IMR-90 (cell line): ENCODE measurements around the gene CBFA2T3. TPM values are rescaled to one million over a fixed set of nuclear protein-coding genes. Genes with fewer than 3 reads are reported as not detected.

ENCODE experiments used
- ATAC-seq: fragments of 200-7000 bp; cut with Tn5 transposase; 2 replicates; pipeline ENCODE4 v1.9.1; 2020; ENCODE audit warnings: low read depth, mild to moderate bottlenecking, moderate library complexity
- BruUV-seq: library from RNA; stranded (reverse); fragments of 400-500 nt; replicated peaks from 2 replicates; lab custom pipeline; 2021; lab: Mats Ljungman, UMichigan
- CTCF ChIA-PET: fragments of 300-600 bp; formaldehyde crosslinking; extraction: SDS; loops from one replicate; lab custom pipeline; 2021; ENCODE audit warnings: antibody characterized with exemption; lab: Yijun Ruan, JAX
- POLR2A ChIA-PET: fragments of 300-600 bp; sonication (Branson Sonifier 250); formaldehyde crosslinking; loops from one replicate; lab custom pipeline; 2022; ENCODE audit warnings: antibody characterized with exemption; ENCODE audit not compliant: unreplicated experiment; lab: Charles Lee
- DNase-seq: peaks from one replicate; pipeline ENCODE4 v3.0.0; 2013
- H2AFZ ChIP-seq: replicated peaks from 2 replicates; pipeline ENCODE3; 2013; ENCODE audit warnings: low read length, mild to moderate bottlenecking; ENCODE audit not compliant: poor library complexity
- H2AK5ac ChIP-seq: 2 replicates; pipeline ENCODE4 v1.6.1; 2013; ENCODE audit warnings: low read depth, low read length, inconsistent platforms
- H2AK9ac ChIP-seq: replicated peaks from 2 replicates; pipeline ENCODE3; 2013; ENCODE audit warnings: mild to moderate bottlenecking, low read depth, low read length, moderate library complexity; ENCODE audit not compliant: poor library complexity
- H2BK120ac ChIP-seq: 2 replicates; pipeline ENCODE4 v1.6.1; 2013; ENCODE audit warnings: low read depth, low read length, inconsistent platforms
- H2BK15ac ChIP-seq: 3 replicates; pipeline ENCODE4 v1.6.1; 2013; ENCODE audit warnings: low read depth, low read length, inconsistent platforms
- H2BK20ac ChIP-seq: 2 replicates; pipeline ENCODE4 v1.6.1; 2013; ENCODE audit warnings: low read depth, mild to moderate bottlenecking, inconsistent platforms, low read length, moderate library complexity
- H2BK5ac ChIP-seq: 2 replicates; pipeline ENCODE4 v1.6.1; 2013; ENCODE audit warnings: mild to moderate bottlenecking, low read depth, low read length, inconsistent platforms; ENCODE audit not compliant: poor library complexity, severe bottlenecking
- H3K14ac ChIP-seq: replicated peaks from 2 replicates; pipeline ENCODE4 v1.6.1; 2013; ENCODE audit warnings: low read depth, low read length, inconsistent platforms
- H3K18ac ChIP-seq: 2 replicates; pipeline ENCODE4 v1.6.1; 2013; ENCODE audit warnings: low read depth, low read length, control low read depth
- H3K23ac ChIP-seq: 2 replicates; pipeline ENCODE4 v1.6.1; 2013; ENCODE audit warnings: low read depth, low read length, inconsistent platforms
- H3K27ac ChIP-seq: 2 replicates; pipeline ENCODE4 v1.5.1; 2013; ENCODE audit warnings: mild to moderate bottlenecking, control low read depth, low read length; ENCODE audit not compliant: insufficient read depth
- H3K27me3 ChIP-seq: 2 replicates; pipeline ENCODE4 v1.6.1; 2013; ENCODE audit warnings: low read length; ENCODE audit not compliant: control insufficient read depth, insufficient read depth
- H3K36me3 ChIP-seq: 2 replicates; pipeline ENCODE4 v1.6.1; 2013; ENCODE audit warnings: low read length, mixed read lengths; ENCODE audit not compliant: control insufficient read depth, insufficient read depth
- H3K4ac ChIP-seq: 2 replicates; pipeline ENCODE4 v1.6.1; 2013; ENCODE audit warnings: low read depth, low read length, inconsistent platforms
- H3K4me1 ChIP-seq: 2 replicates; pipeline ENCODE4 v1.6.1; 2013; ENCODE audit warnings: low read length, mixed read lengths; ENCODE audit not compliant: control insufficient read depth, insufficient read depth
- H3K4me2 ChIP-seq: 2 replicates; pipeline ENCODE4 v1.6.1; 2013; ENCODE audit warnings: low read depth, mild to moderate bottlenecking, control low read depth, low read length, moderate library complexity
- H3K4me3 ChIP-seq: 2 replicates; pipeline ENCODE4 v1.5.1; 2013; ENCODE audit warnings: low read depth, mild to moderate bottlenecking, control low read depth, low read length, moderate library complexity; ENCODE audit not compliant: insufficient read depth
- H3K56ac ChIP-seq: 2 replicates; pipeline ENCODE4 v1.6.1; 2013; ENCODE audit warnings: low read length, inconsistent platforms; ENCODE audit not compliant: insufficient read depth; ENCODE audit errors: extremely low read depth
- H3K79me1 ChIP-seq, 2 experiments: 2 replicates each; pipeline ENCODE4 v1.6.1; 2013; ENCODE audit warnings: low read length in 2 of 2, inconsistent platforms in 1 of 2, low read depth in 1 of 2
- H3K9ac ChIP-seq: 2 replicates; pipeline ENCODE4 v1.6.1; 2013; ENCODE audit warnings: low read depth, low read length, control low read depth
- H3K9me1 ChIP-seq: 2 replicates; pipeline ENCODE4 v1.6.1; 2013; ENCODE audit warnings: low read length, inconsistent platforms; ENCODE audit not compliant: insufficient read depth
- H3K9me3 ChIP-seq: 2 replicates; pipeline ENCODE4 v1.6.1; 2013; ENCODE audit warnings: low read length; ENCODE audit not compliant: control insufficient read depth, insufficient read depth
- H4K20me1 ChIP-seq: 2 replicates; pipeline ENCODE4 v1.6.1; 2013; ENCODE audit warnings: low read length, inconsistent platforms; ENCODE audit not compliant: insufficient read depth
- H4K5ac ChIP-seq: 2 replicates; pipeline ENCODE4 v1.6.1; 2013; ENCODE audit warnings: mild to moderate bottlenecking, low read depth, low read length, control low read depth
- H4K8ac ChIP-seq, 2 experiments: 2 replicates each; pipeline ENCODE4 v1.6.1; 2013; ENCODE audit warnings: low read depth in 2 of 2, low read length in 2 of 2, control low read depth in 1 of 2, inconsistent platforms in 1 of 2
- H4K91ac ChIP-seq: 2 replicates; pipeline ENCODE4 v1.6.1; 2013; ENCODE audit warnings: low read depth, low read length, inconsistent platforms; ENCODE audit not compliant: insufficient read depth
- BHLHE40 ChIP-seq: fragments of 150-350 bp; IDR thresholded peaks from 2 replicates; pipeline ENCODE4 v1.6.1; 2016; ENCODE audit warnings: mild to moderate bottlenecking, low read depth, low read length
- CEBPB ChIP-seq: IDR thresholded peaks from 2 replicates; pipeline ENCODE4 v1.6.1; 2012; ENCODE audit warnings: low read depth, low read length, improper control_type of control experiment
- CHD1 ChIP-seq: IDR thresholded peaks from 2 replicates; pipeline ENCODE4 v1.6.1; 2012; ENCODE audit warnings: low read depth, low read length, improper control_type of control experiment
- FOS ChIP-seq: fragments of 150-350 bp; IDR thresholded peaks from 2 replicates; pipeline ENCODE4 v1.6.1; 2016; ENCODE audit warnings: low read depth, low read length
- MAZ ChIP-seq: IDR thresholded peaks from 2 replicates; pipeline ENCODE4 v1.6.1; 2012; ENCODE audit warnings: low read depth, mild to moderate bottlenecking, low read length, improper control_type of control experiment, moderate library complexity, borderline replicate concordance
- MXI1 ChIP-seq: IDR thresholded peaks from 2 replicates; pipeline ENCODE4 v1.6.1; 2012; ENCODE audit warnings: low read depth, mild to moderate bottlenecking, low read length, moderate library complexity, borderline replicate concordance
- NFE2L2 ChIP-seq: fragments of 150-350 bp; IDR thresholded peaks from 2 replicates; pipeline ENCODE4 v1.6.1; 2016; ENCODE audit warnings: low read depth, mild to moderate bottlenecking, low read length
- RAD21 ChIP-seq: IDR thresholded peaks from 2 replicates; pipeline ENCODE4 v1.6.1; 2012; ENCODE audit warnings: low read length, improper control_type of control experiment
- RCOR1 ChIP-seq: IDR thresholded peaks from 2 replicates; pipeline ENCODE4 v1.6.1; 2012; ENCODE audit warnings: mild to moderate bottlenecking, low read length, improper control_type of control experiment; ENCODE audit not compliant: insufficient replicate concordance
- SMC3 ChIP-seq: fragments of 150-350 bp; IDR thresholded peaks from 2 replicates; pipeline ENCODE4 v1.6.1; 2016; ENCODE audit warnings: low read depth, mild to moderate bottlenecking, antibody characterized with exemption, low read length, moderate library complexity
- WGBS, 2 experiments: methylation state at CpG; one replicate each; pipeline versions ENCODE4 v1.1.5 to v1.1.7; 2013; ENCODE audit warnings: missing lambda C conversion rate in 2 of 2; ENCODE audit not compliant: insufficient read length in 1 of 2; ENCODE audit errors: extremely low coverage in 2 of 2; 5-methylcytosine and 5-hydroxymethylcytosine counted together
- dilution Hi-C: fragments of 300-500 bp; cut with HindIII; formaldehyde crosslinking; loops from one replicate; pipeline ENCODE4 v1.14.3; 2018; ENCODE audit warnings: low sequenced_read_pairs; ENCODE audit not compliant: unreplicated experiment
- in situ Hi-C: fragments of 300-500 bp; cut with MboI; formaldehyde crosslinking; loops from 3 replicates; pipeline ENCODE4 v1.14.3; 2019; ENCODE audit warnings: low sequenced_read_pairs, inconsistent platforms, mixed read lengths
- intact Hi-C: fragments of 100-400 bp; cut with micrococcal nuclease; formaldehyde crosslinking; loops from 2 replicates; pipeline ENCODE4 v1.10.0; 2022
- polyA plus RNA-seq, 3 experiments: library from polyadenylated mRNA; depleted of rRNA; stranded (reverse); fragments of >200 nt; gene quantifications; 2 replicates each; pipeline ENCODE4 v1.2.3, GENCODE V29; 2012; ENCODE audit warnings: low replicate concordance in 1 of 3
- total RNA-seq: library from RNA; depleted of rRNA; stranded (reverse); fragments of >200 nt; gene quantifications from 2 replicates; pipeline ENCODE4 v1.2.3, GENCODE V29; 2012
- TF ChIP-seq, protein P1 (sequence below): fragments of 150-350 bp; IDR thresholded peaks from 2 replicates; pipeline ENCODE4 v1.6.1; 2016; ENCODE audit warnings: low read depth, mild to moderate bottlenecking, low read length, moderate library complexity, borderline replicate concordance
- TF ChIP-seq, protein P2 (sequence below): fragments of 150-350 bp; IDR thresholded peaks from 2 replicates; pipeline ENCODE4 v1.6.1; 2017; ENCODE audit warnings: mild to moderate bottlenecking, antibody characterized with exemption, low read length, low read depth

The CBFA2T3 gene
- total and polyA plus RNA-seq, 2 of the 4 experiments (the other 2 are of a cell fraction) = not detected

DNA sequence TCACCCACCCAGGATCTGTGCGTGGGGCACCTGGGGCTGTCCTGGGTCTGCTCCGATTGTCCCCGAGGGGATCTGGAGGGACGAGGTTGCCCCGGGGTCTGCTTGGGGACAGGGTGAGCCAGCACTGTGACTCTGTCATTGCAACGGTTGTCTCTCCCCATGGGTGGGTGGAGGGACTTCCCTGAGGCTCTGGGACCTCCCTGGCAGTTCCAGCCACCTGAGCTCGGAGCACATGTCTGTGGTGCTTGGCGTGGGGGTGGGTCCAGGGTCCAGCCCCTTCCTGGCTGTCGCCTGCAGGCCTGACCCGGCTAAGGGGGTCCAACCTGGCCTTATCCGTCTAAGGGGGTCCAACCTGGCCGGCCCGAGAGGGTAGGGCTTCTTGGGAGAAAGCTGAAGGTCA lies 8.5 kb upstream of the CBFA2T3 start (continued):
- TF ChIP-seq NFE2L2 (no peak), CEBPB (no peak), CHD1 (no peak)

DNA sequence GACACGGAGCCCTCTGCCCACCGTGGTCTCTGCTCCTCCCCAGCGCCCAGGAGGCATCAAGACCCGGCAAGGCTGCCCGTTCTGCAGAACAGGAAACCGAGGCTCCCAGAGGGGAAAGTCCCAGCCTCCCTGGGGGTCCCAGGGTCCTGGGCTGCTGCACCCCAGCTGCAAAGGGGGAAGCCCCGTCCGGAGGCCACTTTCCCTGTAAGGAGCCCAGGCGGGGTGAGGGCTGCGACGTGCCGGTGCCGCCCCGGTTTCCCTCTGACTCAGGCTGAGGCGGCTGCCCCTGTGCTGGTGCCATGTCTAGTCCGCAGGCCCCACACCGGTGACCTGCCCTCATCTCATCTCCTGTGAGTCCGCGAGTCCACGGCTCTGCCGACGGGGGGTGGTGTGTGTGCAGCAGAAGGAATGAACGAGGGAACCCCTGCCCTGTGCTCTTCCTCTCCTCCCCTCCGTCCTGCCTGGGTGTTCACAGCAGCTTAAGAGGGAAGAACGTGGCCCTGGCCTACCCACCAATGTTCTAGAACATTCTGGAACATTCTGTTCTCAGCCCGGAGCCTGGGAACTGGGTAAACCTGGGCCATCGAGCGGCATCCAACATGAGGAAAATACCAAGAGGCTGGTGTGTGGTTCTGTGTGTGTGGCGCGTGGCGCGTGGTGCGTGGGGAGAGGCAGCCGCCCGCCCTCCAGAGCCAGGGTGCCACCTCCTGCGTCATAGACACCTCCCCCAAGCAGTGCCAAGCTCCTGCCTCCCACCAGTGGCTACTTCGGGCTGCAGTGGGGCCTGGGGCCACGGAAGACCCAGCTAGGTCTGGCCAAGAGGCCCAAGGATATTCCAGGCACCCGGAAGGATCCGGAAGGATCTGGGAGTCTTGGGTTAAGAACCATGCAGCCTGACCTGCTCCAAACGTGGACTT lies 7.0 kb upstream of the CBFA2T3 start:
- no peak overlapping the region for H3K14ac ChIP-seq
- no peaks in the 10 kb centered on the region for H3K79me1 ChIP-seq
- H3K9me3 ChIP-seq = no peaks in the 10 kb centered on the region
- in situ Hi-C loops = no loop called here
- no peak for DNase-seq
- no peaks in the 10 kb centered on the region for H3K36me3 ChIP-seq
- BruUV-seq = no TSS peak
- H3K9ac ChIP-seq = no peak overlapping the region
- CTCF ChIA-PET = no interaction called here
- intact Hi-C loops = no loop called here
- H4K20me1 ChIP-seq = no peaks in the 10 kb centered on the region
- H4K8ac ChIP-seq = no peak overlapping the region
- TF ChIP-seq, protein P1, sequence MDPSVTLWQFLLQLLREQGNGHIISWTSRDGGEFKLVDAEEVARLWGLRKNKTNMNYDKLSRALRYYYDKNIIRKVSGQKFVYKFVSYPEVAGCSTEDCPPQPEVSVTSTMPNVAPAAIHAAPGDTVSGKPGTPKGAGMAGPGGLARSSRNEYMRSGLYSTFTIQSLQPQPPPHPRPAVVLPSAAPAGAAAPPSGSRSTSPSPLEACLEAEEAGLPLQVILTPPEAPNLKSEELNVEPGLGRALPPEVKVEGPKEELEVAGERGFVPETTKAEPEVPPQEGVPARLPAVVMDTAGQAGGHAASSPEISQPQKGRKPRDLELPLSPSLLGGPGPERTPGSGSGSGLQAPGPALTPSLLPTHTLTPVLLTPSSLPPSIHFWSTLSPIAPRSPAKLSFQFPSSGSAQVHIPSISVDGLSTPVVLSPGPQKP = no peak
- TF ChIP-seq MAZ = no peak
- TF ChIP-seq MXI1 = no peak
- no peak for TF ChIP-seq BHLHE40
- TF ChIP-seq RAD21 = no peak
- TF ChIP-seq NFE2L2 = no peak
- no peak for TF ChIP-seq CHD1
- no peak for TF ChIP-seq SMC3
- no peak for TF ChIP-seq RCOR1
- TF ChIP-seq, protein P2, sequence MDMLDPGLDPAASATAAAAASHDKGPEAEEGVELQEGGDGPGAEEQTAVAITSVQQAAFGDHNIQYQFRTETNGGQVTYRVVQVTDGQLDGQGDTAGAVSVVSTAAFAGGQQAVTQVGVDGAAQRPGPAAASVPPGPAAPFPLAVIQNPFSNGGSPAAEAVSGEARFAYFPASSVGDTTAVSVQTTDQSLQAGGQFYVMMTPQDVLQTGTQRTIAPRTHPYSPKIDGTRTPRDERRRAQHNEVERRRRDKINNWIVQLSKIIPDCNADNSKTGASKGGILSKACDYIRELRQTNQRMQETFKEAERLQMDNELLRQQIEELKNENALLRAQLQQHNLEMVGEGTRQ = no peak
- TF ChIP-seq FOS = no peak
- H2AFZ ChIP-seq = no peak overlapping the region
- no peak overlapping the region for H4K91ac ChIP-seq
- no peak overlapping the region for H3K23ac ChIP-seq
- H3K27ac ChIP-seq = no peak overlapping the region
- H2BK20ac ChIP-seq = no peak overlapping the region
- no peak overlapping the region for H4K5ac ChIP-seq
- no peak overlapping the region for H2BK120ac ChIP-seq
- H3K4me2 ChIP-seq = no peak overlapping the region
- no peak overlapping the region for H3K4ac ChIP-seq
- no peak overlapping the region for H2AK5ac ChIP-seq
- no peak overlapping the region for H3K18ac ChIP-seq
- no peaks in the 10 kb centered on the region for H3K9me1 ChIP-seq
- H3K56ac ChIP-seq = no peak overlapping the region
- ATAC-seq = no peak
- dilution Hi-C loops = no loop called here
- WGBS, 2 experiments = 74% methylated on average over 11 of the region's 41 CpGs; no CpG with 5 or more reads in 1 of the 2 experiments
- H2BK5ac ChIP-seq = no peak overlapping the region
- no peak overlapping the region for H3K4me3 ChIP-seq
- no peak overlapping the region for H2BK15ac ChIP-seq
- no peak overlapping the region for H2AK9ac ChIP-seq
- POLR2A ChIA-PET = no interaction called here
- H3K27me3 ChIP-seq = peaks cover 31% of the 10 kb centered on the region
- no peaks in the 10 kb centered on the region for H3K4me1 ChIP-seq
